IPS DF 6.9 (cell line): Measurements from ENCODE around the gene TSPAN5.

Experiments used
- DNase-seq: peaks from one replicate; pipeline ENCODE4 v3.0.0-alpha.2; 2013; ENCODE audit warnings: low read depth, low spot score
- H3K27ac ChIP-seq: one replicate; pipeline ENCODE4 v1.5.1; 2013; ENCODE audit warnings: low read length, control low read depth
- H3K27me3 ChIP-seq: 2 replicates; pipeline ENCODE4 v1.6.1; 2013; ENCODE audit warnings: mild to moderate bottlenecking, low read length; ENCODE audit not compliant: control insufficient read depth, insufficient read depth
- H3K36me3 ChIP-seq: 2 replicates; pipeline ENCODE4 v1.6.1; 2013; ENCODE audit warnings: low read length; ENCODE audit not compliant: control insufficient read depth, insufficient read depth
- H3K4me1 ChIP-seq: 2 replicates; pipeline ENCODE4 v1.6.1; 2013; ENCODE audit warnings: low read length; ENCODE audit not compliant: control insufficient read depth, insufficient read depth
- H3K4me3 ChIP-seq: 2 replicates; pipeline ENCODE4 v1.5.1; 2013; ENCODE audit warnings: mild to moderate bottlenecking, low read length
- H3K9me3 ChIP-seq: 2 replicates; pipeline ENCODE4 v1.6.1; 2013; ENCODE audit warnings: low read length, inconsistent platforms; ENCODE audit not compliant: control insufficient read depth, insufficient read depth
- WGBS: extraction: QIAGEN DNeasy Blood & Tissue Kit; methylation state at CpG from one replicate; pipeline ENCODE4 v1.1.7; 2013; ENCODE audit warnings: mixed read lengths, missing lambda C conversion rate; ENCODE audit not compliant: insufficient read length, insufficient coverage; 5-methylcytosine and 5-hydroxymethylcytosine counted together

The TSPAN5 gene

DNA sequence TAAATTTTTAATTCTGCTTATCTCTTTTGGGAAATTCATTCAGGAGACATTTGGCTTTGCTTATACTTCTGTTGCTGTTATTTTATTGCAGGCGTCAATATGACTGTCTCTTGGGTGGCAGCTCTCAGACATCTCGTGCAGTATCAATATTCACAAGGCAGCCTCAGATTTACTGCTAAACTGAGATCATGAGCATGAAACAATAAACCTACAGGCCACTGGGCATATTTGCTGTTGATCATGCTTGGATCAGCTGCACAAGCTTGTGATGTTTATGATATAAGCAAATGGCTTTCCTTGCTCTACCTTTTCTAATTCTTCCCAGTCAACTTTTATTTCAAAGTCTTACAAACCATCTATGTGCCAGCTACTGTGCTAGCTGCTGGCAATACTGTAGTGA lies 39.2 kb downstream of the TSPAN5 start:
- Histone ChIP-seq H3K27me3 (no peaks in the 10 kb centered on the region), H3K9me3 (no peaks in the 10 kb centered on the region), H3K4me3 (no peak overlapping the region), H3K36me3 (no peaks in the 10 kb centered on the region), H3K4me1 (peaks cover 5% of the 10 kb centered on the region), H3K27ac (no peak overlapping the region)
- no CpG with 5 or more reads among the region's 2 CpGs for WGBS
- DNase-seq = no peak

DNA sequence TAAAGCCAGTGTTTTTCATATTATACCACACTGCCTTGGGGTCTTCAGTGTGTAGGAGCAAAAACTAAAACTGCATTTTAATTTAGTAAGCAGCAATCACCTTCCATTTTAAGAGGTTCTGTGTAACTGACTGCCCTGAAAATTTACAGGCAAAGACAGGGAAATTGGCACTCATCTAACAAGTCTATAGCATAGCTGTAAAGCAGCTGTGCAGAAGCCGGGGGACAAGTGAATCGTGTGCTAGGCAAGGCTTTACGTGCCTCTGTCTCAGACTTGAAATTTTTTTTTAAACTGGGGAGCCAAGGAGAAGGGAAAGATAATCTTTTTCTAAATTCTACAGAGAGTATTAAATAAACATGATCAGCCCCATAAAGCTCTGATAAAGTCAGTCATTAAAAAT lies 39.7 kb downstream of the TSPAN5 start:
- Histone ChIP-seq H3K9me3 (no peaks in the 10 kb centered on the region), H3K4me3 (no peak overlapping the region), H3K36me3 (no peaks in the 10 kb centered on the region), H3K4me1 (peaks cover 5% of the 10 kb centered on the region), H3K27me3 (no peaks in the 10 kb centered on the region), H3K27ac (no peak overlapping the region)
- no peak for DNase-seq
- no CpG with 5 or more reads among the region's 3 CpGs for WGBS

DNA sequence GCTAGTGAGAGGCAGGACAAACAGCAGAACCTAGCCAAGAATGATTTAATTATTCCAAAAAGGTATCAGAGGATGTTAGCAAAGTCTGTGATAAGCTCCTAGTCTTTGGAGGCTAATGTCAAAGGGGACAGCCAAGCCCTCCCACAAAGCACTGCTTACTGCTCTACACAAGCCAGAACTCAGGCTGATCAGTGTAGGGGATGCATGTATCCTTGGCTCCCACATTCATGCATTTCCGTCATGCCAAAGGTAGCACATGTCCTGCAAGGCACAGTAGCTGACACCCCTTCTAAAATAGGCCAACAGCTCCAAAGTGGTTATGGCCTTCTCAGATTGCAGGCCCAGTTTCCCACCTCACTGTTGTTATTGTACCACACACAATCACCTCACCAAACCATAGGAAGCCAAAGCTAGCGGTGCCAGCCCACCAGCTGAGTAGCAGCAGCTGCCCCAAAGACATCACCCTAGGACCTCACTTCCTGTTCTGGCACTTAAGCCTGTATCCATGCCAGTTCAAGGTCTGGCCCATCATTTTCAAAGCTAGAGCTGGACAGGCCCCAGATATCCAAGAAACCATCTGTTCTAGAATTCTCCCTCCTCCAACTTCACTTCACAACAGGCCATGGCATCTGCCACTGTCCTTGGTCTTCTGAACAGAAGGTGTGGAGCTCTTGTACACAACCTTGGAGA lies 40.9 kb downstream of the TSPAN5 start:
- H3K27me3 ChIP-seq = no peaks in the 10 kb centered on the region
- H3K4me1 ChIP-seq = peaks cover 5% of the 10 kb centered on the region
- no peaks in the 10 kb centered on the region for H3K9me3 ChIP-seq
- H3K4me3 ChIP-seq = no peak overlapping the region
- no peak for DNase-seq
- H3K27ac ChIP-seq = no peak overlapping the region
- no CpG with 5 or more reads among the region's 2 CpGs for WGBS
- H3K36me3 ChIP-seq = no peaks in the 10 kb centered on the region

DNA sequence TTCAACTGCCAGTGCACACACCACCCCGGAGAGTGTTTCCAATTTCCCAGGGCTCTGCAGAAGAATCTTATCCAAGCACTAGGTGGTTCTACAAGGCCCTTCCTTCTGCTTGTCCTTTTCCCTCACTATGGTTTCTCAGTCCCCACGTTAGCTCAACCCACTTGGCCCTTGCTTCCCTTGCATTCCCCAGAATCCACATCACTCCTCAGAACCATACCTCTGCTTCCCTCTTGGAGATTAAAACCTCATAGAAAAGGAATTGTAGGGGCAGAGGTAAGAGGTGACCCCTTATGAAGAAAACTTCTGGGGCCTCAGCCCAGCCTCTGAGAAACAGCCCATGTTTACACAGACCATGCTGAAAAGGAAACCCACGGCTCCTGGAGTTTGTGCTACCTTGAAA lies 42.4 kb downstream of the TSPAN5 start:
- Histone ChIP-seq H3K4me3 (no peak overlapping the region), H3K4me1 (peaks cover 7% of the 10 kb centered on the region), H3K36me3 (no peaks in the 10 kb centered on the region), H3K27ac (no peak overlapping the region), H3K9me3 (no peaks in the 10 kb centered on the region), H3K27me3 (no peaks in the 10 kb centered on the region)
- DNase-seq = no peak
- no CpG with 5 or more reads among the region's 3 CpGs for WGBS

DNA sequence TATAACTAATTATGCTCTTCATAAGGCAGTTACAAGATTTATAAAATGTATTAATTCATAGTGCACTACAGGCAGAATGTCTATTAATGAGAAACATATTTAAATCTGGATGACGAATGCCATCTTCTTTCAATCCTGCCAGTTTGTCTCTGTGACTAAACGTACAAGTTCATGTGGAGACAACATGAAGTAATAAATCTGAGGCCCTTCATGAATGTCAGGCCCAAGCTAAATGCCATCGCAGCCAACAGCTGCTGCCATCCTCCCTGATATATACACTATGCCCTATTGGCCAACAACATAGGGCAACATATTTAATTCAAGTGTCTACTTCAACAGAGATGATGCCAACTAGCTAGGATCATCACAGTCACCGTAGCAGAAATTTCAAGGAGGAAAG lies 43.7 kb downstream of the TSPAN5 start:
- DNase-seq = no peak
- Histone ChIP-seq H3K4me1 (peaks cover 4% of the 10 kb centered on the region), H3K27me3 (no peaks in the 10 kb centered on the region), H3K27ac (no peak overlapping the region), H3K9me3 (no peaks in the 10 kb centered on the region), H3K36me3 (no peaks in the 10 kb centered on the region), H3K4me3 (no peak overlapping the region)
- no CpG with 5 or more reads among the region's 4 CpGs for WGBS

DNA sequence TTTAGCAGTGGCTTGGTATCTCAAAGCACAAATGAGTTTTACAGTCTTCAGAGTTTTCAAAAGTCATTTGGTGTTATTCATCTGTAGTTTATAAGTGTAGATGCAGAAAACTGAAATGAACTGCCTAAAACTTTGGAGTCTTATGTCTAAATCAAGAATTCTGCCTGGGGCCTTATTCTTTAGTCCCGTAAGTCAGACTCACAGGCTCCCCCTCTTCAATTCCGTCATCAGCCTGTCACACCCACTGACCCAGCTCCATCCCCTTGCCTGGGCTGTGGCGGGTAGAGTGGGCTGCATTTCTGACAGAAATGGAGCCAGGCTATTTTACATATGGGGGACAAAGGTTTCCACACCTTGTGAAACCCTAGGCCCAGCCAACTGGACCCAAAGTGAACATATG lies 44.3 kb downstream of the TSPAN5 start:
- no peaks in the 10 kb centered on the region for H3K27me3 ChIP-seq
- no peak for DNase-seq
- H3K4me3 ChIP-seq = no peak overlapping the region
- peaks cover 10% of the 10 kb centered on the region for H3K4me1 ChIP-seq
- WGBS = no CpG with 5 or more reads among the region's 3 CpGs
- no peak overlapping the region for H3K27ac ChIP-seq
- H3K36me3 ChIP-seq = no peaks in the 10 kb centered on the region
- H3K9me3 ChIP-seq = no peaks in the 10 kb centered on the region

DNA sequence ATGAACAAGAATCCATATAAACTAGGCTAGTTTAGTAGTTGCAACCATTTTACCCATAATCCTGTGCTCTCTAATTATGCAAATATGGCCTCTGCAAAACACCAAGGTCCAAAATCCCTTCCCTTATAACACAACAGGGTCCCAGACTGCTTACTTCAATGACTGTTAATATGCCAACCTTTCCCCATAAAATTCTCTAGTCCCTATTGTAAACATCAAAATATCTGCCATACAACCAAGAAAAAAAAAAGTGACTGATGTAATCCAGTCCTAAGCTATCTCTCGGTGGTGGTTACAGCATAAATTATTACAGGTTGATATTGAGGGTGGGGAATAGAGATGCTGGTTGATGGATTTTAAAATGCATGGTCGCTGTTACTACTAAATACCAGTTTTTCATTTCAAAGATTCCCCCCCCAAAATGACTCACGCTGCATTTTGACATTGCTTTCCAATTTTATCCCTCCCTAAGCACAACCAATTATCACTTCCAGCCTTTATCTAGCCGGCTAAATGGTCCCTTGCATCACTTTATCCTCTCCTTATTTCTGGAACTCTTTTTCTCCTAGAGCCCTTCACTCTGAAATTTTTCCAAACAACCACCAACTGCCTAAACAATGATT lies 44.8 kb downstream of the TSPAN5 start:
- Histone ChIP-seq H3K4me3 (no peak overlapping the region), H3K9me3 (no peaks in the 10 kb centered on the region), H3K27me3 (no peaks in the 10 kb centered on the region), H3K4me1 (peaks cover 10% of the 10 kb centered on the region), H3K27ac (no peak overlapping the region), H3K36me3 (no peaks in the 10 kb centered on the region)
- DNase-seq = no peak
- no CpG with 5 or more reads among the region's 4 CpGs for WGBS

DNA sequence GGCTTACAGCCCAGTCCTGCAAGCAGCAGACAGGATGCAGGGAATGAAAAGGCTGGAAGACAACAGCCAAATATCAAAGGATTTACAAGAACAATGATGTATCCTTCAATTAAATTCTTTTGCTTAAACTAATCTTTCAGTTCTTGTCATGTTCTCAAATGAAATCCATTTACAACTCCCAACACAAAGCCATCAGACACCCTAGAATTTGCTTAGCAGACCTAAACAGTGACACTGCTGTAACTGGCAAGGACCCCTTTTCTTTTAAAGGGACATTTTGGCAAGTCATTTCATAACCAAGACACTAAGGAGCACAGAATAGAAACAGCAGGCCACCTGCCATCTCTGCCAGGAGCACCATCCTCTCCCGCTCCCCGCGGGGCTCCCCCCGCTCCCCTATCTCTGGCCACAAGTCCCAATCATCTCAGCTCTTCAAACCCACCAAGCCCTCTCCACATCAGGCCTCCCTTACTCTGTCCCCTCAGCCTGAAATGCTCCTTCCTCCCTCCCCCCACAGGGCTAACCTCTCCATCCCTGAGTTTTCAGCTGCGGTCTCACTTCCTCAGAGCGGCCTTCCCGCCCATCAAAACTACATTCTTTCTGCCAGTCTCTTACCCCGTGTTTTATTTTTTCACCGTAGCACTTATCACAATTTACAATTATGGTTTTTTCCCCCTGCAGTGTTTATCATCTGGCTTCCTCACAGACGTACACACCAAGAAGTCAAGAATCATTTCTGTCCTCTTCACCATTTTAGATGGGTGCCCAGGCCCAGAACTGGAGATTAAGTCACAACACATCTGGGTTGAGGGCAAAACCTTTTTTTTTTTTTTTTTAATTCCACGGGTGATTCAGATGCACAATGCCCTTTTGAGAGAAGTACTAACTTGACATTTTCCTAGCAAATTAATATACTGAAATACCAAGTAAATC lies 45.8 kb downstream of the TSPAN5 start:
- no peaks in the 10 kb centered on the region for H3K27me3 ChIP-seq
- H3K4me1 ChIP-seq = peaks cover 10% of the 10 kb centered on the region
- H3K36me3 ChIP-seq = no peaks in the 10 kb centered on the region
- no peak for DNase-seq
- WGBS = no CpG with 5 or more reads among the region's 11 CpGs
- H3K27ac ChIP-seq = no peak overlapping the region
- H3K9me3 ChIP-seq = no peaks in the 10 kb centered on the region
- H3K4me3 ChIP-seq = no peak overlapping the region

DNA sequence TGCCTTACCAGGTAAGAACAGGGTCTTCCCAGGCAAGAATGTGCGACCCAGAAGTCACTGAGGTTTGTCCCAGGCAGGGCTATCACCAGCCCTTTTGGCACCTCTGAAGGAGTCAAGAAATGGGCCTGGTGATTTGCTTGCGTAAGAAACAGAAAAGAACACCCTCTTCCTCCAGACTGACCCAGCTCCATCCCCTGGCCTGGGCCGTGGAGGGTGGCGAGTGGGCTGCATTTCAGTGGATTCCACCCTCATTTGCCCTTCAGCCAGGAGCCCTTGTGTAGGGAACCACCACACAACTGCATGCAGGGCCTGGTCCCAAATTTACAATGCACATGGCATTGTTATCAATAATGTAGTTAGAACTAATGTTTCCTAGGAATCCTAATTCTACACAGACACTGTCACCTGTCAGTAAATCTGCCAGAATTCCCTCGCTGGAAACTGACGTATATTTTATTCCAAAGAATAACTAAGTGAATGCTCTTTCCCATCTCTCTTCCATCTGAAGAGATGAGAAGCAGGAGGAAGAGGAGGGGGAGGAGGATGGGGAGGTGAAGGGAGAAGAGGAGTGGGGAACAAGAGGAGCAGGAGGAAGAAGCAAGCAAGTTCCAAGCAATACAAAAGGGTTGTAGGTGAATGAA lies 46.6 kb downstream of the TSPAN5 start:
- Histone ChIP-seq H3K9me3 (no peaks in the 10 kb centered on the region), H3K4me1 (peaks cover 10% of the 10 kb centered on the region), H3K27me3 (no peaks in the 10 kb centered on the region), H3K4me3 (no peak overlapping the region), H3K27ac (no peak overlapping the region), H3K36me3 (no peaks in the 10 kb centered on the region)
- DNase-seq = no peak
- WGBS = no CpG with 5 or more reads among the region's 6 CpGs

DNA sequence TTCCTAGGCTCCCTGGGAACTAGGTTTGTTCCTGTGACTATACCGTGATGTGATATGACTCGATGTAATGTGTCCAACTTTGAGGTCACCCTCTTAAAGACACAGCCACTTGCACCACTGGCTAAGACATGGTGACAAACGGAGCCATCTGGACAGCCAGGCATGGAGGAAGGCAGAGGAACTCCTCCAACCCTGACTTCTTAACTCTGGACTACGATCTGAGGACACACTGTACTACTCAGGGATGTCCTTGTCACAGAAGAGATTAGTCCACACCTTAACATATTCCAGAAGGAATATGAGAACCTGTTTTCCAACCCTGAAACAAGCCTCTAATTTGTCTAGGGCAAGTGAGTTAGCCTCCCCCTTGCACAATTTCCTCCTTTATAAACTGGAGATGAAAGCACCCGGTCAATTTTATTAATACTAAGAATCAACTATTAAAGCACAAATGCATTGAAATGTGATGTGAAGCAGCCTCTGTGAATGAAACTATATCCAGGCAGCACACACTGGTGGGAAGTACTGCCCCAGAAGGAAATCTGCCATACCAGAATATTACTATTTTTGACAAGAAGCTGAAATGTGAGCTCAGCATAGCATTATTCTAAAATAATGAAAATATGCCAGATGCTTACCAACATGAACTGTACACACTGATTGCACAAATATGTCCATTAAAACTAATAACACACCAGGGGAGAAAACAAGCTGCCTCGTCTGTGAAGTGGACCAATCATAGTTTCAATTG lies 47.3 kb downstream of the TSPAN5 start:
- Histone ChIP-seq H3K4me3 (no peak overlapping the region), H3K9me3 (no peaks in the 10 kb centered on the region), H3K4me1 (peaks cover 10% of the 10 kb centered on the region), H3K36me3 (no peaks in the 10 kb centered on the region), H3K27me3 (no peaks in the 10 kb centered on the region), H3K27ac (no peak overlapping the region)
- no peak for DNase-seq
- no CpG with 5 or more reads among the region's 6 CpGs for WGBS
